MCF 10A (cell line): Measurements from ENCODE around the gene GUK1. TPM values are rescaled to one million over a fixed set of nuclear protein-coding genes. Genes with fewer than 3 reads are reported as not detected.

ENCODE experiments used
- BruUV-seq: library from RNA; stranded (reverse); fragments of 400-500 nt; replicated peaks from 2 replicates; lab custom pipeline; 2021; lab: Mats Ljungman, UMichigan
- CTCF ChIA-PET: fragments of 300-600 bp; sonication (Branson Sonifier 250); formaldehyde crosslinking; extraction: SDS; loops from one replicate; lab custom pipeline; 2021; ENCODE audit warnings: antibody characterized with exemption, inconsistent platforms; lab: Yijun Ruan, JAX
- POLR2A ChIA-PET: fragments of 300-600, 350-650 bp; sonication (Branson Sonifier 250); formaldehyde crosslinking; extraction: SDS; loops from one replicate; lab custom pipeline; 2020; ENCODE audit warnings: antibody characterized with exemption, inconsistent platforms; lab: Yijun Ruan, JAX
- DNase-seq: peaks from one replicate; pipeline ENCODE4 v3.0.0-alpha.2; 2018; ENCODE audit not compliant: unreplicated experiment
- H3K27ac Mint-ChIP-seq: one replicate; pipeline ENCODE4 v1.8.0; 2022; ENCODE audit warnings: mild to moderate bottlenecking, low read depth, mixed read lengths; ENCODE audit not compliant: unreplicated experiment
- H3K27me3 Mint-ChIP-seq: one replicate; pipeline ENCODE4 v1.8.0; 2022; ENCODE audit warnings: mixed read lengths; ENCODE audit not compliant: insufficient read depth, unreplicated experiment
- H3K36me3 Mint-ChIP-seq: one replicate; pipeline ENCODE4 v1.8.0; 2022; ENCODE audit warnings: mild to moderate bottlenecking, moderate library complexity, mixed read lengths; ENCODE audit not compliant: insufficient read depth, unreplicated experiment
- H3K4me1 Mint-ChIP-seq: one replicate; pipeline ENCODE4 v1.8.0; 2022; ENCODE audit warnings: mixed read lengths; ENCODE audit not compliant: insufficient read depth, unreplicated experiment
- H3K4me3 Mint-ChIP-seq: one replicate; pipeline ENCODE4 v1.8.0; 2022; ENCODE audit warnings: mild to moderate bottlenecking, moderate library complexity, mixed read lengths; ENCODE audit not compliant: unreplicated experiment
- H3K9me3 Mint-ChIP-seq: one replicate; pipeline ENCODE4 v1.8.0; 2022; ENCODE audit warnings: mixed read lengths; ENCODE audit not compliant: unreplicated experiment
- CTCF ChIP-seq: fragments of 200-600 bp; IDR thresholded peaks from one replicate; pipeline ENCODE4 v1.8.0; 2022; ENCODE audit warnings: antibody characterized with exemption, mild to moderate bottlenecking; ENCODE audit not compliant: unreplicated experiment
- intact Hi-C: fragments of 100-400 bp; cut with micrococcal nuclease; formaldehyde crosslinking; loops from 2 replicates; pipeline ENCODE4 v1.14.1; 2022
- total RNA-seq: library from RNA; stranded (reverse); gene quantifications from 2 replicates; pipeline ENCODE4 v1.2.3, GENCODE V29; 2022

Gene GUK1
- total RNA-seq, 1 experiment from 2014 or later = 495 TPM

- H3K9me3 Mint-ChIP-seq = no peaks in the 10 kb centered on the region
- peak overlapping the region; percentile 9 for H3K4me3 Mint-ChIP-seq
- TF ChIP-seq CTCF = no peak
- H3K27me3 Mint-ChIP-seq = no peaks in the 10 kb centered on the region
- H3K36me3 Mint-ChIP-seq = peaks cover 49% of the 10 kb centered on the region
- BruUV-seq = no TSS peak
- POLR2A ChIA-PET = interaction anchor here (0.6 to 9.7 kb wide), 2 partner anchors 19 to 170 kb away, joined by 4 to 318 read pairs; partner anchors contain the start of gene IBA57
- peaks cover 38% of the 10 kb centered on the region for H3K4me1 Mint-ChIP-seq
- CTCF ChIA-PET = interaction anchor here (0.5 to 7.3 kb wide), 4 partner anchors 20 to 369 kb away, joined by 3 to 72 read pairs (median 4); partner anchors contain the start of gene IBA57
- intact Hi-C loops = no loop called here
- no peak overlapping the region for H3K27ac Mint-ChIP-seq
- DNase-seq = no peak
These were observed 4.3 kb downstream of the GUK1 start for GRCh38 chr1:228144193-228144992.

GRCh38 chr1:228144993-228145343, 4.9 kb downstream of the GUK1 start:
- no TSS peak for BruUV-seq
- intact Hi-C loops = no loop called here
- DNase-seq = no peak
- CTCF ChIA-PET = interaction anchor here (7.3 kb wide), 1 partner anchor 19 kb away, joined by 72 read pairs; the partner anchor contains the start of gene IBA57
- peaks cover 55% of the 10 kb centered on the region for H3K36me3 Mint-ChIP-seq
- POLR2A ChIA-PET = interaction anchor here (9.7 kb wide), 1 partner anchor 19 kb away, joined by 318 read pairs; the partner anchor contains the start of gene IBA57
- no peak overlapping the region for H3K27ac Mint-ChIP-seq
- H3K4me1 Mint-ChIP-seq = peaks cover 43% of the 10 kb centered on the region
- no peak for TF ChIP-seq CTCF
- H3K27me3 Mint-ChIP-seq = no peaks in the 10 kb centered on the region
- no peaks in the 10 kb centered on the region for H3K9me3 Mint-ChIP-seq
- no peak overlapping the region for H3K4me3 Mint-ChIP-seq

GRCh38 chr1:228145463-228146416, 5.7 kb downstream of the GUK1 start:
- intact Hi-C loops = no loop called here
- peaks cover 63% of the 10 kb centered on the region for H3K36me3 Mint-ChIP-seq
- H3K4me1 Mint-ChIP-seq = peaks cover 51% of the 10 kb centered on the region
- H3K9me3 Mint-ChIP-seq = no peaks in the 10 kb centered on the region
- ChIA-PET POLR2A (interaction anchor here (0.6 to 9.7 kb wide), 2 partner anchors 18 to 341 kb away, joined by 3 to 318 read pairs; partner anchors contain the start of gene IBA57), CTCF (interaction anchor here (0.7 to 7.3 kb wide), 2 partner anchors 10 to 19 kb away, joined by 3 to 72 read pairs; partner anchors contain the start of gene IBA57)
- BruUV-seq = no TSS peak
- H3K27ac Mint-ChIP-seq = no peak overlapping the region
- no peak for DNase-seq
- no peaks in the 10 kb centered on the region for H3K27me3 Mint-ChIP-seq
- peak overlapping the region; percentile 7 for H3K4me3 Mint-ChIP-seq
- TF ChIP-seq CTCF = no peak
